Ramos (cell line): ENCODE measurements around the gene TECTA.
"Not testable (repeated sequence)": the region's sequence is repeated elsewhere in the genome, so short reads cannot be mapped to it uniquely, and the experiment has no call there.

Experiments used
- in situ Hi-C: fragments of 300-500 bp; cut with MboI; formaldehyde crosslinking; loops from one replicate; pipeline ENCODE4 v1.14.3; 2022; ENCODE audit warnings: low sequenced_read_pairs; ENCODE audit not compliant: unreplicated experiment

The TECTA gene

GRCh38 chr11:121159741-121160140, 58.7 kb downstream of the TECTA start:
- in situ Hi-C loops: no loop called here

- in situ Hi-C loops: no loop called here
These were observed 60.4 kb downstream of the TECTA start for GRCh38 chr11:121161349-121161917.

- in situ Hi-C loops: no loop called here
These were observed 62.7 kb downstream of the TECTA start for GRCh38 chr11:121163658-121164308.

- in situ Hi-C loops: not testable (repeated sequence)
These were observed 76.6 kb downstream of the TECTA start for GRCh38 chr11:121177629-121178028.

GRCh38 chr11:121179306-121179705, 78.3 kb downstream of the TECTA start:
- in situ Hi-C loops: no loop called here

- in situ Hi-C loops: no loop called here
These were observed 79.1 kb downstream of the TECTA start for GRCh38 chr11:121180183-121180582.

GRCh38 chr11:121188776-121189175, 87.7 kb downstream of the TECTA start:
- in situ Hi-C loops: no loop called here

- in situ Hi-C loops: loop anchor here (10.0 kb wide), 1 partner anchor 687 kb away; no protein-coding TSS in a partner anchor
These were observed 90.8 kb downstream of the TECTA start for GRCh38 chr11:121191818-121192217.

- in situ Hi-C loops: loop anchor here (10.0 kb wide), 1 partner anchor 690 kb away; no protein-coding TSS in a partner anchor
These were observed 93.9 kb downstream of the TECTA start for GRCh38 chr11:121194731-121195596.

- in situ Hi-C loops: loop anchor here (10.0 kb wide), 1 partner anchor 694 kb away; no protein-coding TSS in a partner anchor
These were observed 97.4 kb downstream of the TECTA start for GRCh38 chr11:121198491-121198890.

GRCh38 chr11:121199516-121199915, 98.5 kb downstream of the TECTA start:
- in situ Hi-C loops: loop anchor here (10.0 kb wide), 1 partner anchor 695 kb away; no protein-coding TSS in a partner anchor

GRCh38 chr11:121206810-121207209, 105.8 kb downstream of the TECTA start:
- in situ Hi-C loops: no loop called here

- in situ Hi-C loops: no loop called here
These were observed 106.6 kb downstream of the TECTA start for GRCh38 chr11:121207485-121208115.

GRCh38 chr11:121210445-121211080, 109.5 kb downstream of the TECTA start:
- in situ Hi-C loops: no loop called here

GRCh38 chr11:121211626-121212025, 110.6 kb downstream of the TECTA start:
- in situ Hi-C loops: no loop called here

- in situ Hi-C loops: no loop called here
These were observed 111.7 kb downstream of the TECTA start for GRCh38 chr11:121212536-121213361.

GRCh38 chr11:121213362-121213893, 112.4 kb downstream of the TECTA start:
- in situ Hi-C loops: no loop called here

GRCh38 chr11:121214861-121215260, 113.8 kb downstream of the TECTA start:
- in situ Hi-C loops: no loop called here
